Measurements from ENCODE around the gene GRB10.

GRCh38 chr7:50793120-50793946 lies 10.6 kb upstream of the GRB10 start:
- TF ChIP-seq CTCF (IDR thresholded peaks at IDR 0.05) (no peak), POLR2A (IDR thresholded peaks at IDR 0.05; ENCODE audit: low read depth) (no peak), EP300 (IDR thresholded peaks at IDR 0.05) (no peak)
